Uterus (tissue), 2 donors: ENCODE data around the gene DLG1.

Experiments
- POLR2A ChIP-seq, 2 donors: fragments of 450-650 bp; IDR thresholded peaks; one replicate each; pipeline ENCODE4 v1.6.1; 2016; ENCODE audit warnings: antibody characterized with exemption in 2 of 2, mild to moderate bottlenecking in 1 of 2, moderate library complexity in 1 of 2
- TF ChIP-seq, protein P1 (sequence below), 4 experiments: fragments of 200-600 bp in 2 of 4; fragments of 450-650 bp in 2 of 4; sonication (generic) in 2 of 4; IDR thresholded peaks; one replicate each; pipeline ENCODE4 v1.5.1; 2016 to 2019; ENCODE audit warnings: antibody characterized with exemption in 4 of 4, mild to moderate bottlenecking in 2 of 4, moderate library complexity in 1 of 4

DNA sequence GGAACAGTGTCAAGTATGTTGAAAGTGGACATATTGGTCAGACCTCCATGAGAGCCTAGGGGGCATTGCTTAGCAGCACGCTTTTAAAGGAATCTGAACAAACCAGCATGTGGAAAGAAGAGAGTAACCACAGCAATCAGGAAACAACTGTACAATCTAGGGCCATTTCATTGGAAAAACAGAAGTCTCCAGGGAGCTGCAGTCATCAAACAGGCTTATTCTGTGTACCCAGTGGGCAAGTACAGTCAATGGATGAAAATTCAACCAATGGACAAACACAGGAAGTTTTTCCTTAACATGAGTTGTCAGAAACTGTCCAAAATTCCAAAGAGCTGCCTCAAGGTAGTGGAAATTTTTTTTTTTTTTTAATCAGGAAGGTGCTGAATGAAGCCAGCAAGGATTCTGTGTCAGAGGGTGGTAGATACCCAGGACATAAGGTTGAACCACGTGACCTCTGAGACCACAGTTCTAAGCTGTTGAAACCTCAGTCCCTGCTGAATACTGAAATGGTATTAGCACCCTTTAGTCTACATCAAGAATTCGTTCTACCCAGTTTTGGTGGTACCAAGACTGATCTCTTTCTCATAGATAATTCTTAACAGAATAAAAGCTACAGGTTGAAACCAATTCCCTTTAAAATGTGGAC is 4.4 kb upstream of the DLG1 start:
- TF ChIP-seq POLR2A (IDR thresholded peaks at IDR 0.05) = no peak
- TF ChIP-seq, protein P1, sequence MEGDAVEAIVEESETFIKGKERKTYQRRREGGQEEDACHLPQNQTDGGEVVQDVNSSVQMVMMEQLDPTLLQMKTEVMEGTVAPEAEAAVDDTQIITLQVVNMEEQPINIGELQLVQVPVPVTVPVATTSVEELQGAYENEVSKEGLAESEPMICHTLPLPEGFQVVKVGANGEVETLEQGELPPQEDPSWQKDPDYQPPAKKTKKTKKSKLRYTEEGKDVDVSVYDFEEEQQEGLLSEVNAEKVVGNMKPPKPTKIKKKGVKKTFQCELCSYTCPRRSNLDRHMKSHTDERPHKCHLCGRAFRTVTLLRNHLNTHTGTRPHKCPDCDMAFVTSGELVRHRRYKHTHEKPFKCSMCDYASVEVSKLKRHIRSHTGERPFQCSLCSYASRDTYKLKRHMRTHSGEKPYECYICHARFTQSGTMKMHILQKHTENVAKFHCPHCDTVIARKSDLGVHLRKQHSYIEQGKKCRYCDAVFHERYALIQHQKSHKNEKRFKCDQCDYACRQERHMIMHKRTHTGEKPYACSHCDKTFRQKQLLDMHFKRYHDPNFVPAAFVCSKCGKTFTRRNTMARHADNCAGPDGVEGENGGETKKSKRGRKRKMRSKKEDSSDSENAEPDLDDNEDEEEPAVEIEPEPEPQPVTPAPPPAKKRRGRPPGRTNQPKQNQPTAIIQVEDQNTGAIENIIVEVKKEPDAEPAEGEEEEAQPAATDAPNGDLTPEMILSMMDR (IDR thresholded peaks at IDR 0.05) = no peak
